OCI-LY7 (cell line): ENCODE measurements around the gene MAEA. TPM values are rescaled to one million over a fixed set of nuclear protein-coding genes. Genes with fewer than 3 reads are reported as not detected.
A peak's percentile ranks its signal among the peaks of the same experiment; 100 is the strongest.

Experiments used
- BruUV-seq: library from RNA; stranded (reverse); fragments of 400-500 nt; replicated peaks from 2 replicates; lab custom pipeline; 2021; lab: Mats Ljungman, UMichigan
- CTCF ChIA-PET: fragments of 300-600 bp; sonication (Branson Sonifier 250); formaldehyde crosslinking; loops from one replicate; lab custom pipeline; 2022; ENCODE audit warnings: antibody characterized with exemption; ENCODE audit not compliant: unreplicated experiment; lab: Charles Lee
- POLR2A ChIA-PET: fragments of 300-600 bp; sonication (Branson Sonifier 250); formaldehyde crosslinking; loops from one replicate; lab custom pipeline; 2022; ENCODE audit warnings: antibody characterized with exemption; lab: Charles Lee
- DNase-seq: peaks from one replicate; pipeline ENCODE4 v3.0.0-alpha.2; 2015; ENCODE audit warnings: low spot score
- H2AFZ ChIP-seq: fragments of 200-600 bp; sonication (generic), shearing (Covaris generic); 2 replicates; pipeline ENCODE4 v1.6.1; 2014; ENCODE audit warnings: mild to moderate bottlenecking, antibody characterized with exemption, low read length, moderate library complexity
- H3K27ac ChIP-seq: fragments of 200-600 bp; sonication (generic); 2 replicates; pipeline ENCODE4 v1.5.1; 2014; ENCODE audit warnings: mixed run types, low read depth, mild to moderate bottlenecking, moderate library complexity, low read length, inconsistent platforms; ENCODE audit not compliant: poor library complexity, severe bottlenecking
- H3K36me3 ChIP-seq: fragments of 200-600 bp; sonication (generic); 2 replicates; pipeline ENCODE4 v1.6.1; 2014; ENCODE audit warnings: mild to moderate bottlenecking, antibody characterized with exemption, low read length, moderate library complexity, mixed read lengths; ENCODE audit not compliant: insufficient read depth
- H3K4me1 ChIP-seq: fragments of 200-600 bp; sonication (generic); 2 replicates; pipeline ENCODE4 v1.5.1; 2014; ENCODE audit warnings: mild to moderate bottlenecking, low read length; ENCODE audit not compliant: insufficient read depth, poor library complexity, severe bottlenecking
- H3K4me2 ChIP-seq: fragments of 200-600 bp; sonication (generic); 2 replicates; pipeline ENCODE4 v1.6.1; 2014; ENCODE audit warnings: mild to moderate bottlenecking, low read length
- H3K4me3 ChIP-seq: fragments of 200-600 bp; sonication (generic); 2 replicates; pipeline ENCODE4 v1.5.1; 2014; ENCODE audit warnings: mild to moderate bottlenecking, low read depth, low read length; ENCODE audit not compliant: poor library complexity, severe bottlenecking
- H3K79me2 ChIP-seq: fragments of 200-600 bp; sonication (generic); 2 replicates; pipeline ENCODE4 v1.6.1; 2016; ENCODE audit warnings: low read depth, mild to moderate bottlenecking, low read length, moderate library complexity, mixed read lengths; ENCODE audit not compliant: insufficient read depth
- H3K9me2 ChIP-seq: fragments of 200-600 bp; sonication (generic); 2 replicates; pipeline ENCODE4 v1.6.1; 2016; ENCODE audit warnings: mild to moderate bottlenecking, low read length, mixed read lengths; ENCODE audit not compliant: insufficient read depth
- H3K9me3 ChIP-seq: fragments of 200-600 bp; sonication (generic); 2 replicates; pipeline ENCODE4 v1.6.1; 2014; ENCODE audit warnings: mild to moderate bottlenecking, mixed run types, low read length, mixed read lengths
- H4K20me1 ChIP-seq: fragments of 200-600 bp; sonication (generic); 2 replicates; pipeline ENCODE4 v1.6.1; 2014; ENCODE audit warnings: mild to moderate bottlenecking, antibody characterized with exemption, low read length, moderate library complexity, mixed read lengths; ENCODE audit not compliant: insufficient read depth
- EZH2phosphoT487 ChIP-seq: fragments of 200-600 bp; sonication (generic); IDR thresholded peaks from 2 replicates; pipeline ENCODE4 v1.6.1; 2018; ENCODE audit warnings: low read depth, borderline replicate concordance, mild to moderate bottlenecking, mixed run types, antibody characterized with exemption, low read length, moderate library complexity, mixed read lengths
- intact Hi-C: fragments of 100-400 bp; cut with micrococcal nuclease; formaldehyde crosslinking; loops from one replicate; pipeline ENCODE4 v1.10.0; 2022; ENCODE audit not compliant: unreplicated experiment
- total RNA-seq, 2 experiments: library from RNA; depleted of rRNA in 1 of 2; stranded (reverse); fragments of >200 nt in 1 of 2; shearing (Covaris generic) in 1 of 2; gene quantifications; 2 replicates each; pipeline ENCODE4 v1.2.3, GENCODE V29; 2014 to 2022
- TF ChIP-seq, protein P1 (sequence below): fragments of 200-600 bp; sonication (generic); conservative IDR thresholded peaks from 2 replicates; pipeline ENCODE4 v1.5.1; 2014; ENCODE audit warnings: mild to moderate bottlenecking, antibody characterized with exemption, low read length, moderate library complexity, mixed read lengths

Gene MAEA
- total RNA-seq, 2 experiments from 2014 or later, result 53.2 to 59.3 TPM

DNA sequence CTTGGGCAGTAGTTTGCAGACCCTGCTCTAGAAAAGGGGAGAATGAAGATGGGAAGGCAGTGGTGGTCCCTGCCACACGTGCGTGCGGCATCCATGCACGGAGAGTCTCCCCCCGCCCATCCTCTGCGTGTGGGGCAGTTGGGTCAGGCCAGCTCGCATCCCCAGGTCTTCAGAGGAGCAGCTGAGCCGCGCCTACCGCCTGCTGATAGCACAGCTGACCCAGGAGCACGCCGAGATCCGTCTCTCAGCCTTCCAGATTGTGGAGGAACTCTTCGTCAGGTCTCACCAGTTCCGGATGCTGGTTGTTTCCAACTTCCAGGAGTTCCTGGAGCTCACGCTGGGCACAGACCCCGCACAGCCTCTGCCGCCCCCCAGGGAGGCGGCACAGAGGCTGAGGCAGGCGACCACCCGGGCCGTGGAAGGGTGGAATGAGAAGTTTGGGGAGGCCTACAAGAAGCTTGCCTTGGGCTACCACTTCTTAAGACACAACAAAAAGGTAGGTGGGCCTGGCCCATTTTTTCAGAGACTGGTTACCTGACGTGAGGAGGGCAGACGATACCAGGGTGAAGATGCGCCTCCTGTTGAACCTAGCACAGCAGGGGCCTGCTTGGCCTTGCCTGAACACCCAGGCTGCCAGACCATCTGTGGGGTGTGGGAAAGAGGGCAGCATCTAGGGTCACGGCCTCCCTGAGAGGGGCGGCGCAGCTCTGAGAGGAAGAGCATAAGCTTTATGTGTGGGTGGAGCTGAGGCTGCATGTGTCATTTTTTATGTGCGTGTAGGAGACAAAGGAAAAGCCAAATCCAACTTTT is 59.9 kb downstream of the MAEA start:
- H3K9me3 ChIP-seq, result no peaks in the 10 kb centered on the region
- no peak for DNase-seq
- BruUV-seq, result no TSS peak
- intact Hi-C loops, result loop anchor here (5.0 kb wide), 2 partner anchors 82 to 337 kb away; partner anchors contain the start of gene FGFRL1
- no peak overlapping the region for H3K27ac ChIP-seq
- ChIA-PET CTCF (interaction anchor here (0.6 kb wide), 1 partner anchor 738 kb away, joined by 3 read pairs; no protein-coding TSS in a partner anchor), POLR2A (interaction anchor here (0.5 to 0.6 kb wide), 2 partner anchors 42 to 59 kb away, joined by 3 read pairs; no protein-coding TSS in a partner anchor)
- TF ChIP-seq EZH2phosphoT487, result no peak
- TF ChIP-seq, protein P1, sequence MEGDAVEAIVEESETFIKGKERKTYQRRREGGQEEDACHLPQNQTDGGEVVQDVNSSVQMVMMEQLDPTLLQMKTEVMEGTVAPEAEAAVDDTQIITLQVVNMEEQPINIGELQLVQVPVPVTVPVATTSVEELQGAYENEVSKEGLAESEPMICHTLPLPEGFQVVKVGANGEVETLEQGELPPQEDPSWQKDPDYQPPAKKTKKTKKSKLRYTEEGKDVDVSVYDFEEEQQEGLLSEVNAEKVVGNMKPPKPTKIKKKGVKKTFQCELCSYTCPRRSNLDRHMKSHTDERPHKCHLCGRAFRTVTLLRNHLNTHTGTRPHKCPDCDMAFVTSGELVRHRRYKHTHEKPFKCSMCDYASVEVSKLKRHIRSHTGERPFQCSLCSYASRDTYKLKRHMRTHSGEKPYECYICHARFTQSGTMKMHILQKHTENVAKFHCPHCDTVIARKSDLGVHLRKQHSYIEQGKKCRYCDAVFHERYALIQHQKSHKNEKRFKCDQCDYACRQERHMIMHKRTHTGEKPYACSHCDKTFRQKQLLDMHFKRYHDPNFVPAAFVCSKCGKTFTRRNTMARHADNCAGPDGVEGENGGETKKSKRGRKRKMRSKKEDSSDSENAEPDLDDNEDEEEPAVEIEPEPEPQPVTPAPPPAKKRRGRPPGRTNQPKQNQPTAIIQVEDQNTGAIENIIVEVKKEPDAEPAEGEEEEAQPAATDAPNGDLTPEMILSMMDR, result no peak
- H3K79me2 ChIP-seq, result peaks cover 17% of the 10 kb centered on the region; the same call in 1 of the 2 replicates
- peaks cover 5% of the 10 kb centered on the region; the same call in 1 of the 2 replicates for H4K20me1 ChIP-seq
- H3K9me2 ChIP-seq, result no peaks in the 10 kb centered on the region
- peaks cover 28% of the 10 kb centered on the region for H3K4me1 ChIP-seq
- H3K36me3 ChIP-seq, result peaks cover 34% of the 10 kb centered on the region
- no peak overlapping the region for H2AFZ ChIP-seq
- H3K4me2 ChIP-seq, result 0 out of 2 replicates have a peak overlapping the region, but pooled peaks have one; percentile 76
- no peak overlapping the region for H3K4me3 ChIP-seq

DNA sequence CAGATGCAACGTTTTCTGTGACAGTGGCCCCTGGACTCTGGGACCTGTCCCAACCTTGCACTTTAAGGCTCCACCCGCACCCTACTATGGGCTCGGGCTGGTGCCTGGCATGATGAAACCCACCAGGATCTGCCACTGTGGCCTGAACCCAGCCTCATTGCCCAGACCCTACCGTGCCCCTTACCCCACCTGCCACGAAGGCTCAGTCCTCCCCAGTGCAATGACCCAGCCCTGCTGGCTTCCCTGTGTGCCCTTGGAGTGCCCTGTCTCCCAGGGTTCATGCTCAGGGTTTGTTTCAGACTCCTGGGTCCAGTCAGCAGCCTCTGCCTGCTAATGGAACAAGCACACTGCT is 60.5 kb downstream of the MAEA start:
- ChIA-PET CTCF (no interaction called here), POLR2A (interaction anchor here (0.5 kb wide), 1 partner anchor 43 kb away, joined by 3 read pairs; no protein-coding TSS in a partner anchor)
- Histone ChIP-seq H3K9me2 (no peaks in the 10 kb centered on the region), H3K9me3 (no peaks in the 10 kb centered on the region), H3K4me1 (peaks cover 22% of the 10 kb centered on the region), H3K4me3 (no peak overlapping the region), H3K79me2 (peaks cover 17% of the 10 kb centered on the region; the same call in 1 of the 2 replicates), H3K27ac (no peak overlapping the region), H3K36me3 (peaks cover 37% of the 10 kb centered on the region), H4K20me1 (peaks cover 5% of the 10 kb centered on the region; the same call in 1 of the 2 replicates), H3K4me2 (no peak overlapping the region), H2AFZ (no peak overlapping the region)
- intact Hi-C loops, result no loop called here
- DNase-seq, result no peak
- TF ChIP-seq, protein P1, result no peak
- no peak for TF ChIP-seq EZH2phosphoT487
- BruUV-seq, result no TSS peak
